Measurements from ENCODE around the gene CGNL1. TPM values are rescaled to one million over a fixed set of nuclear protein-coding genes. Genes with fewer than 3 reads are reported as not detected.

CGNL1 gene
- total RNA-seq, 1 donor from 2014 or later: 3.0 TPM

- H3K36me3 Mint-ChIP-seq: peaks cover 2% of the 10 kb centered on the region
- Histone ChIP-seq H3K4me3 (no peak overlapping the region), H2AFZ (replicated peaks) (no peak overlapping the region), H3K79me2 (ENCODE audit: low read depth) (no peaks in the 10 kb centered on the region), H3K27me3 (no peaks in the 10 kb centered on the region), H4K20me1 (ENCODE audit: low read depth) (no peaks in the 10 kb centered on the region), H3K4me2 (no peak overlapping the region), H3K9me3 (ENCODE audit: low read depth) (no peaks in the 10 kb centered on the region), H3K36me3 (no peaks in the 10 kb centered on the region), H3K9ac (no peak overlapping the region), H3K27ac (no peak overlapping the region), H3F3A (ENCODE audit: low read depth) (no peaks in the 10 kb centered on the region), H3K4me1 (peaks cover 8% of the 10 kb centered on the region)
- H3K27me3 Mint-ChIP-seq (ENCODE audit: insufficient read depth, low read depth): peaks cover 19% of the 10 kb centered on the region
- no peak overlapping the region for H3K27ac Mint-ChIP-seq
- H3K4me1 Mint-ChIP-seq: peaks cover 22% of the 10 kb centered on the region
- H3K9me3 Mint-ChIP-seq: peaks cover 4% of the 10 kb centered on the region
- H3K4me3 Mint-ChIP-seq: no peak overlapping the region
- DNase-seq (ENCODE audit: low spot score): no peak
- TF ChIP-seq EZH2 (IDR thresholded peaks at IDR 0.05): no peak
- no peak for TF ChIP-seq CTCF (IDR thresholded peaks at IDR 0.05)
- TF ChIP-seq EZH2phosphoT487 (IDR thresholded peaks at IDR 0.05): no peak
Observed at GRCh38 chr15:57393061-57393460, 16.8 kb downstream of the CGNL1 start.

GRCh38 chr15:57395292-57395691 lies 19.0 kb downstream of the CGNL1 start:
- H3K4me3 Mint-ChIP-seq: no peak overlapping the region
- peaks cover under 1% of the 10 kb centered on the region for H3K36me3 Mint-ChIP-seq
- H3K36me3 ChIP-seq: no peaks in the 10 kb centered on the region
- H3K4me2 ChIP-seq: no peak overlapping the region
- no peaks in the 10 kb centered on the region for H3K27me3 ChIP-seq
- no peak overlapping the region for H3K9ac ChIP-seq
- H3K4me1 ChIP-seq: no peaks in the 10 kb centered on the region
- TF ChIP-seq CTCF (IDR thresholded peaks at IDR 0.05) (no peak), EZH2phosphoT487 (IDR thresholded peaks at IDR 0.05) (no peak), EZH2 (IDR thresholded peaks at IDR 0.05) (no peak)
- peaks cover 16% of the 10 kb centered on the region for H3K27me3 Mint-ChIP-seq (ENCODE audit: insufficient read depth, low read depth)
- no peak overlapping the region for H2AFZ ChIP-seq (replicated peaks)
- no peaks in the 10 kb centered on the region for H3K79me2 ChIP-seq (ENCODE audit: low read depth)
- H3K9me3 Mint-ChIP-seq: peaks cover 1% of the 10 kb centered on the region
- peaks cover 14% of the 10 kb centered on the region for H3K4me1 Mint-ChIP-seq
- H3K9me3 ChIP-seq (ENCODE audit: low read depth): no peaks in the 10 kb centered on the region
- no peaks in the 10 kb centered on the region for H4K20me1 ChIP-seq (ENCODE audit: low read depth)
- H3K4me3 ChIP-seq: no peak overlapping the region
- no peak overlapping the region for H3K27ac Mint-ChIP-seq
- H3K27ac ChIP-seq: no peak overlapping the region
- no peak for DNase-seq (ENCODE audit: low spot score)
- no peaks in the 10 kb centered on the region for H3F3A ChIP-seq (ENCODE audit: low read depth)

GRCh38 chr15:57398336-57398735 lies 22.0 kb downstream of the CGNL1 start:
- H3F3A ChIP-seq (ENCODE audit: low read depth): no peaks in the 10 kb centered on the region
- peaks cover 7% of the 10 kb centered on the region for H3K4me1 ChIP-seq
- Mint-ChIP-seq H3K27ac (no peak overlapping the region), H3K36me3 (no peaks in the 10 kb centered on the region), H3K4me3 (no peak overlapping the region), H3K9me3 (no peaks in the 10 kb centered on the region), H3K4me1 (peaks cover 19% of the 10 kb centered on the region), H3K27me3 (ENCODE audit: insufficient read depth, low read depth) (peaks cover 6% of the 10 kb centered on the region)
- TF ChIP-seq EZH2phosphoT487 (IDR thresholded peaks at IDR 0.05) (no peak), EZH2 (IDR thresholded peaks at IDR 0.05) (no peak), CTCF (IDR thresholded peaks at IDR 0.05) (no peak)
- H4K20me1 ChIP-seq (ENCODE audit: low read depth): no peaks in the 10 kb centered on the region
- H3K9me3 ChIP-seq (ENCODE audit: low read depth): no peaks in the 10 kb centered on the region
- H3K79me2 ChIP-seq (ENCODE audit: low read depth): no peaks in the 10 kb centered on the region
- no peak overlapping the region for H3K9ac ChIP-seq
- DNase-seq (ENCODE audit: low spot score): no peak
- H3K27me3 ChIP-seq: no peaks in the 10 kb centered on the region
- no peaks in the 10 kb centered on the region for H3K36me3 ChIP-seq
- no peak overlapping the region for H3K27ac ChIP-seq
- H2AFZ ChIP-seq (replicated peaks): no peak overlapping the region
- no peak overlapping the region for H3K4me2 ChIP-seq
- H3K4me3 ChIP-seq: no peak overlapping the region
